Measurements from ENCODE around the gene CYB5R4.
"Not testable (repeated sequence)": the region's sequence is repeated elsewhere in the genome, so short reads cannot be mapped to it uniquely, and the experiment has no call there.

CYB5R4 gene

DNA sequence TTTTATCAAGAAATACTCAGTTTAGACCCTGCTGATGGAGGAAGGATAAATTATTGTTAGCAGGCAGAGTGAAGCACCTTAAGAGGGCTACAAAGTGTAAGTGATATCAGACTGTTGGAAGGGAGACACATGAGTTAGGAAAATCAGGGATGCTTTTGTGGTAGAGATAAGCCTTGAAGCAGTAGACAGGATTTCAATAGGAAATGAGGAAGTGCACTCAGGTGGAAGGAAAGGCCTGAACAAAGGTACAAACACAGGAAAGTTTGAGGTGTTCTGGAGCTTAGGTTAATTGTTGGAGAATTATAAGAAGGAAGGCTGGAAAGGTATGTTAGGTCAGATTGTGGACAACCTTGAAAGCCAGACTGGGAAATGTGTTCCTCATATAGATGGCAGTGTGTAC is 7.6 kb downstream of the CYB5R4 start:
- DNase-seq (ENCODE audit: low read depth): no peak

DNA sequence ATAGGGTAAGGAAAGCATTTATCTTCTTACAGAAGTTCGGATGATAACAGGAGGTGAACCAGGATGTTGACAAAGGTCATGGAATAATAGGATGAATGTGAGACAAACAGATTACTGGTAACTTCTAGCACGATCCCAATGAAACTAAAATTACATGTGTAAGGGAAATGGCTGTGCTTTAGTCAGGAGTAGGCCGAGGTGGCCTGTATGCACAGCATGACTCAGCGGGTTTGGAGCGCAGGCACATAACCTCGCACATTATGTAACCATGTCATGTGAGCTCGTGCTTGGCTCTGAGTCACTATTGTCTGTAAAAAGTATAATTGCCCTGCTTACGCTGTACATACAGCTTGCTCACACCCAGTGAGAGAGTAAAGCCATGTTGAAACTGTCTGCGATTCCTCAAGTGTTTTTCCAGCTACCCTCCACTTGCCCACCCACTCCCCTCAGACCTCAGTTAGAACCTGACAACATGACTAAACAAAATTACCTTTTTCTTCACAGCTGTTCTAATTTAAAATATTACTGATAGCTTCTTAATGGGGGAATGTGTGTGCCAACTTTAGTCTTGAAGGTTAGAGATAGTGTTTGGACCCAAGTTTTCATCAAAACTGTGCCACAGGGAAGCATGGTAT is 8.2 kb downstream of the CYB5R4 start:
- no peak for DNase-seq (ENCODE audit: low read depth)

DNA sequence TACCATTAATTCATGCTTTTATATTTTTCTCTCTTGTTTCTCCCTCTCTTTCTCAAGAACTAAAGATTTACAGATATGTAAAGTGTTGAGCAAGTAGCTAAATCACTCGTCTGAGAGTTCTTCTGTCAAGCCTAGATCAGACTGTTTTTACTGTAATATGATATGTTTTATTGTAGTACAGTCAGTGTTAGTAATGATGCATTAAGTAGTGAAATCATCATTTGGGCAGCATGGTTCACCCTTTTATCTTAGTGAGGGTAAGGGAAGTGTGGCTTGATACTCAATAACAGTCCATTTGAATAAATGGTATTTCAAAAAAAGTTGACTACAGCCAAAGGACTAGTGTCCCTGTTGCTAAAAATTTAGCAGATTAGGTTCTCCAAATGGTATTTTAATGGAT is 9.2 kb downstream of the CYB5R4 start:
- DNase-seq (ENCODE audit: low read depth): no peak

DNA sequence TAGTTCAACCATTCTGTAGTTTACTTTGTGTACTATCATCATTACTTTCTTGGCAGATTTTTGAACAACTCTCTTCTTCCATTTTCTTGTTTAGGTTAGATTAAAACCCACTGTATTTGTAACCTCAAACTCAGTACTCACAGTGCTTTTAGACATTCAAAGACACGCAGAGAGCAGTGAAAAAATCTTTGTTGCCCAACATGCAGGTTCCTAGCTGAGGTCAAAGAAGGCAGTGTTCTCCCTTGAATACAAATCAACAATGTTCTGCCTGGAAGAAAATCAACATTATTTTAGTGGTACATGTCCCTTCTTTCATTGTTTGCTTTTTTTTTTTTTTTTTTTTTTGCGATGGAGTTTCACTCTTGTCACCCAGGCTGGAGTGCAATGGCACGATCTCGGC is 11.2 kb downstream of the CYB5R4 start:
- DNase-seq (ENCODE audit: low read depth): no peak

DNA sequence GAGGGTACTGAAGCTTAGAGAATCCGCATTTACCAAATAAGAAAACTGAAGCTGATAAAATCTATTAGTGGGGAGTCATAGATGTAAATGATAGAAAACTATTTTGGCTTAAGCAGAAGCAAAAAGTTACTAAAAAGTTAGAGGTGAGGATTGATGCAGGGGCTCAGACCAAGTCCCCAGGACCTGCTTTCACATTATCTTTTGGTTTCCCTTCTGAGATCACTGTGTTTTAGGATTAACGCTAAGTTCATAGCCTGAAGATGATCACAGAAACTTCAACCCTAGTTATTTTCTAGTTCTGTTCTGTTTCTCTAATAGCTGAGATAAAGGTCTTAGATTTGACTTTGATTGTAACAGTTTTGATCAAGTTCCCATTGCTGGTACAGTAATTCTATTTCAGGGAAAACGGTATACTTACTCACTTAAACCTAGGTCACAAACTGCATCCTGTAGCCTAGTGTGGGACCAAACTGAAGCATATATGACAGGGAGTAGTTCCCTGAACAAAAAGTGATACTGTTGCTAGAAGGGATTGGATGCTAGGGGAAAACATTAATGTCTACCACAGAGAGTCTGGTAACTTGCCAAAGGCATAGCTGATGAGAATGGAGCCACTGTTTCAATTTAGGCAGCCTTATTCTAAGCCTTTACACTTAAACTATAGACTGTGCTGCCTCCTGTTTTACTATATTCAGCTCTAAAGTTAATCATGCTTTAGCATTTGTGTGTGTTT is 13.1 kb downstream of the CYB5R4 start:
- DNase-seq (ENCODE audit: low read depth): no peak

DNA sequence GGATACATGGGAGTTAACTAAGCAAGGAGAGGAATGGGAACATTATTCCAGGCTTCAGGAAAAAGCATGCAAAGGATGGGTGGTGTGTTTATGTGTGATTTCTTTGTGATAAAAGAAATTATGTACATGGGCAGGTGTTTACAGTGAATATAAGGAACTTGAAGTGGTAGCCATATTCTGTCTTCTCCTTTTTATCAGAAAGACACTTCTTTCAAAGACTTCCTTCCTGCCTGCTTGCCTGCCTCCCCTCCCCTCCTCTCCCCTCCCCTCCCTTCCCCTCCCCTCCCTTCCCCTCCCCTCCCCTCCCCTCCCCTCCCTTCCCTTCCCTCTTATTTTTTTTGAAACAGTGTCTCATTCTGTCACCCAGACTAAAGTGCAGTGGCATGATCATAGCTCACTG is 14.4 kb downstream of the CYB5R4 start:
- no peak for DNase-seq (ENCODE audit: low read depth)

DNA sequence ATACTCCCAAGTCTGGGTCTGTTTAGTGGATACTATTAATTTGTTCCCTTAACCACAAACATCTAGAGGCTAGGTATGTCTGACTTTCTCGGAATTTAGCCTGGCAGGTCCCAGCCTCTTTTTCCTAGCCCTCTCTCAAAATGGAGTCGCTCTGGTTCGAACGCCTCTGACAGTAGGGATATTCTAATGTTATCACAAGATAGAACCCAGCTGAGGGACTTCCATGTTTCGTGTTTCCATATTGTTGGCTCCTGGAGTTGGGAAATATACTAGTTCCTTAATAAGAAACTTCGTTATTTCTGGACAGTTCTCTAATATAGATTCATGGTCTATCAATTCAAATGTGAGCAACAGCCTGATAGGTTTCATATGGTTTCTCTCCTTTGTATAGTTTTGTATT is 16.4 kb downstream of the CYB5R4 start:
- DNase-seq (ENCODE audit: low read depth): no peak

DNA sequence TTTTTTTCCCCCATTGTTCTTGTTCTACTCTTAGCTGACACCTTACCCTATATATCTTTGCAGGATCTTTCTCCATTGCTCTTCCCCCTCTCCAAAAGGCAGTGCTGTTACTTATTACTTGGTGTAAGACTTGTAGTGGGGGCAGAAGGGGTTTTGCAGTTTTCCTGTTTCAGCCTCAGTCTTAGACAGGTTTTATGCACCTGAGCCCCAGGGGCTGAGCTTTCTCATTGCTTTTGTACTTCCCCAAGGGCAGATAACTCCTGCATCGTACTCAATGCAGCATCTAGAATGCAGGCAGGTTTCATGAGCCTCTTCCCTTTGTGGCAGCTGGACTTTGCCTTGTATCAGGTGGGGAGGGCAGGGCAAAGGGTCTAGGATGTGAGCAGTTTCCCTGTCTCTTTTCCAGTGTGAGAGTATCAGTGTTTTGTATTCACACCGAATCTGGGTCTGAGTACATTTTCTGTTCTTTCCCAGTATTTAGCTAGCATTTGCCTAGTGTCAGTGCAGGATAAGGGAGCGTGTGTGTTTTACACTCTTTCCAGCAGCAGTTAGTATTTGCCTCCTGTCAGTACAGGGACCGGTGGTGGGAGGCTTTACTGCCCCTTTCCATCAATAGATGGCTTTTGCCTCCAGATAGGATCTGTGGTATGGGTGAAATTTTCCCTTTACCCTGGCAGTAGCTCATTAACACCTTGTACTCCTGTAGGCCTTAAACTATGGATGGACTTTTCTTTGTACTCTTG is 19.6 kb downstream of the CYB5R4 start:
- no peak for DNase-seq (ENCODE audit: low read depth)

DNA sequence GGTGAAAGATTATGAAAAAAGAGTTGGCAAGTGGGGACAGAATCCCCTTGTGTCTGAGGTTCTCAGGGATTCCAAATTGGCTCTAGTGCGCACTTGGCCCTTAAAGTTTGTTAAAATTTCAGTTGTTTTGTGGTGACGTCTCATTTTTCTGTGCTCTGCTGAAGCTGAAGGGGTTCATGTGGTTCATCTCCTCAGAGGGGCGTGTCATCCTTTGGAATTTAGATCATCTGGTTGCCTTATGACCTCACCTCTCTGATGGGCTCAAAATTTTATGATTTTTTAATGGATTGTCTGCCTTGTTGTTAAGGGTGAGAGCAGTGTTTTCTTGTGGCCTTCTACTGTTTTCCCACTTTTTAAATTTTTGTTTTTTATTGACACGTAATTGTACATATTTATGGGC is 20.3 kb downstream of the CYB5R4 start:
- no peak for DNase-seq (ENCODE audit: low read depth)

DNA sequence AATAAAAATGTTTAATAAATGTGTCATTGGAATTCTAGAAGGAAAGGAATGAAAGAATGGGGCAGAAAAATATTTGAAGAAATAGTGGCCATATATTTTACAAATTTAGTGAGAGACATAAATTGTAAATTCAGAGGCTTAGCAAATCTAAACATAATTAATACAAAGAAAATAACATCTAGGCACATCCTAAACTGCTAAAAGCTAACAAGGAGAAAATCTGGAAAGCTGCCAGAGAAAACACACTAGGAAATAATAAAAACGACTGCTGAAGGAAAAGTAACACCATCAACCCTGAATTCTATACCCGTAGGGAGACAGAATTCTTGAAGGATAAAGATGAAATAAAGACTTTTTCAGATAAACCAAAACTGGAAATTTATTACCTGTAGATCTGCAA is 23.8 kb downstream of the CYB5R4 start:
- DNase-seq (ENCODE audit: low read depth): no peak

DNA sequence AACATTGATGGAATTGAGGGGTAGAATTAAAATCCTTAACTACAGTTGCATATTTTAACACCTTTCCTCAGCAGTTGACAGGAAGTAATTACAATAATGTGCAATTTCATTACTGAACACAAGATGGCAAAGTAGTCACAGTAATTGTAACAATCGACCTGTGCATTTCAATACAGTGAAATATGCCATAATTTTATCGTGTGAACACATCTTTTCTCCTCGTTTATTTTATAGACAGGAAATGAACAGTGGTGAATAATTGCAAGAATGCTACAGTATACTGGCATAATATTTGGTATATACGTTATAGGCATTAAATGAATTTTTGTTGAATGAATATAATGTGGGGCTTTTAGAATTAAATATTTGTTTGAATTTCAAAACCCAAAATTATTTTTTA is 25.0 kb downstream of the CYB5R4 start:
- no peak for DNase-seq (ENCODE audit: low read depth)

DNA sequence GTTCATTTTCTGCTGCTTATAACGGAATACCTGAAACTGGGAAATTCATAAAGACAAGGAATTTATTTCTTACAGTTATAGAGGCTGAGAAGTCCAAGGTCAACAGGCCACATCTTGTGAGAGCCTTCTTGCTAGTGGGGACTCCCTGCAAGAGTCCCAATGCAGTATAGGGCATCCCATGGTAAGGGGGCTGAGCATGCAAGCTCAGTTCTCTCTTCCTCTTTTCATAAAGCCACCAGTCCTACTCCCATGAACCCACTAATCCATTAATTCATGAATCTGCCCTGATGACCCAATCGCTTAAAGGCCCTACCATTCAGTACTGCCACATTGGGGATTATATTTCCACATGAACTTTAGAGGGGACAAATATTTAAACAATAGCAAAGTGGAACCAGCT is 26.5 kb downstream of the CYB5R4 start:
- DNase-seq (ENCODE audit: low read depth): no peak

DNA sequence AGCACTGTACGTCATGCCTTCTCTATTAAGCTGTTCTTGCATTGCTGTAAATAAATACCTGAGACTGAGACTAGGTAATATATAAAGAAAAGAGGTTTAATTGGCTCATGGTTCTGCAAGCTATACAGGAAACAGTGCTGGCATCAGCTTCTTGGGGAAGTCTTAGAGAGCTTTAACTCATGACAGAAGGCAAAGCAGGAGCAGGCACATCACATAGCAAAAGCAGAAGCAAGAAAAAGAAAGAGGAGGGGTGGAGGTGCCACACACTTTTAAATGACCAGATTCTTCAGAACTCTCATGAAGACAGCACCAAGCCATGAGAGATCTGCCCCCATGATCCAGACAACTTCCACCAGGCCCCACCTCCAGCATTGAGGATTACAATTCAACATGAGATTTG is 30.1 kb downstream of the CYB5R4 start:
- DNase-seq (ENCODE audit: low read depth): no peak

DNA sequence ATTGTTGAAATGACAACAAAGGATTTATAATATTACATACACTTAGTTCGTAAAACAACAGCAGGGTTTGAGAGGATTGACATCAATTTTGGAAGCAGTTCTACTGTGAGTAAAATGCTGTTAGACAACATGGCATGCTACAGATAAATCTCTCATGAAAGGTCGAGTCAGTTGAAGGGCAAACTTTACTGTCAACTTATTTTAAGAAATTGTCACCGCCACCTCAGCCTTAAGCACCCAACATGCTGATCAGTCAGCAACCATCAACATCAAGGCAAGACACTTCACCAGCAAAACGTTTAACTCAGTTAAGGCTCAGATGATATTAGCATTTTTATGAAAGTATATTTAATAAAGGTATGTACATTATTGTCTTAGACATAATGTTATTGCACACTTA is 31.0 kb downstream of the CYB5R4 start:
- no peak for DNase-seq (ENCODE audit: low read depth)

DNA sequence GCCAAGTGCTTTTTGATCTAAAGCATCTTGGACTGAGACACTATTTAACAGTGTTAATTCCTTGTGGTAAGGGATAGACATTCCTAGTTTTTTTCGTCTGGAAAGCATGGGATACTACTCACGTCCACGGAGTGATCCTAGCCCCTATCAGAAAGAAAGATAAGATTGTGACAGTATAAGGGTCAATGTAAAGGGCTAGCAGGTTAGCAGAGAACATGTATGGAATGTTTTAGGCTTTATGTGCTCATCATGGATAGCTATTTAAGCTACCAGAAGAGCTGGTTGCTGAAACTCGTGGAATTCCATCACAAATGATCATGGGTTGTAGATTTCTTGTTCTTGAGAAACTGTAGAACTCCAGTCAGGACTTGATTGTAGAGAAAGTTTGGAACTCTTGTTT is 32.1 kb downstream of the CYB5R4 start:
- no peak for DNase-seq (ENCODE audit: low read depth)

DNA sequence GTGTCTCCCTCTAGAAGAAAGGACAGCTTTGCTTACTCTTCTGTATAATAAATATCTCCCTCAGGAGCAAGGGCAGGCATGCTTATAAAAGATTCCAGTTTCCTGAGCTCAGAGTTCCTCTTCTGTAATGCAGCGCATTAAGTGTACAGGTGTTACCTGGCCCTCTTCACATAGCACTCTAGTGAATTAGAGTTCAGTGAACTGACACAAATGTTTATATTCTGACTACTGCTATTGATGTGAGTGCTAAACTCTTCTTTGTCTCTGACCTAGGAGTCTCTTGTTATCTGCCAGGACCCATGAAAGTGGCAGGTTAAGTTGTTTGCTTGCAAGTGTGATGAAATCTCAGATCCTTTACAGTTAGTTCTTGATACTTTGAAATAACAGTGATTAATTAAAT is 33.5 kb downstream of the CYB5R4 start:
- DNase-seq (ENCODE audit: low read depth): no peak

DNA sequence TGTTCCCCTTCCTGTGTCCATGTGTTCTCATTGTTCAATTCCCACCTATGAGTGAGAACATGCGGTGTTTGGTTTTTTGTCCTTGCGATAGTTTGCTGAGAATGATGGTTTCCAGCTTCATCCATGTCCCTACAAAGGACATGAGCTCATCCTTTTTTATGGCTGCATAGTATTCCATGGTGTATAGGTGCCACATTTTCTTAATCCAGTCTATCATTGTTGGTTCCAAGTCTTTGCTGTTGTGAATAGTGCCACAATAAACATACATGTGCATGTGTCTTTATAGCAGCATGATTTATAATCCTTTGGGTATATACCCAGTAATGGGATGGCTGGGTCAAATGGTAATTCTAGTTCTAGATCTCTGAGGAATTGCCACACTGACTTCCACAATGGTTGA is 37.6 kb downstream of the CYB5R4 start:
- not testable (repeated sequence) for DNase-seq (ENCODE audit: low read depth)

DNA sequence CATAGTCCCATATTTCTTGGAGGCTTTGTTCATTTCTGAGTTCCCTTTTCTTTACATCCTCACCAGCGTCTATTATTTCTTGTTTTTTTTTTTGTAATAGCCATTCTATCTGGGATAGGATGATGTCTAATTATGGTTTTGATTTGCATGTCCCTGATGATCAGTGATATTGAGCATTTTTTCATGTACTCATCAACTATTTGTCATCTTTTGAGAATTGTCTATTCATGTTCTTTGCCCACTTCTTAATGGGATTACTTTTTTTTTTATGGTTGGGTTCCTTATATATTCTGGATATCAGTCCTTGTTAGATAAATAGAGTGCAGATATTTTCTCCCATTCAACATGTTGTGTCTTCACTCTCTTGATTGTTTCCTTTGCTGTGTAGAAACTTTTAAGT is 42.1 kb downstream of the CYB5R4 start:
- no peak for DNase-seq (ENCODE audit: low read depth)

DNA sequence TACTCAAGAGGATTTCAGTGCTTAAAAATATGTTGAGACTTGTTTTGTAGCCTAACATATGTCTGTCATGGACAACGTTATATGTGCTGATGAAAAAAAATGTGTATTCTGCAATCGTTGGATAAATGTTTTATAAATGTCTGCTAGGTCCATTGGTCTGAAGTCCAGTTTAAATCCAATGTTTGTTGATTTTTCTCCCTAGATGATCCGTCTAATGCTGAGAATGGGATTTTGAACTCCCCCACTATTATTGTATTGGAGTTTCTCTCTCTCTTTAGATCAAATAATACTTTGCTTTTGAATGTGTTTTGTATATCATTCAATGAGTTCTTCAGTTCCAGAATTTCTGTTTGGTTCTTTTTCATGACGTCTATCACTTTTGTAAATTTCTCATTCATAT is 44.9 kb downstream of the CYB5R4 start:
- DNase-seq (ENCODE audit: low read depth): no peak

DNA sequence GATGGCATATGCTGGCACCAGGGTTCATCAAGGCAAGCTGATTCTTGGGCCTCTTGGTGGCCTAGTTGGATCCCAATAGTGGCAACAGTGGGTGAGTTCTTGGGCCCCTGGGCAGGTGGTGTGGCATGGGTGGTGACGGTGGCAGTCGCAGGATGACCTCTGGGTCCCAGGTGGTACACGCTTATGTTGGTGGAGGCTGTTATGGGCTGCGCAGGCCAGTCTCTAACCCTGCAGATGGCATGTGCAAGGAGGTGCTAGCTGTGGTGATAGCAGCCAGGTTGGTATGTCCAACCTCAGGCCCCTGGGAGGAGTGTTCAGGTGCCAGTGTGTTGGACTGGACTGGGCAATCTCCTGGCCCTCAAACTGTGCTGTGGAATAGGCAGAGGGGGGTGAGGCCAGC is 46.2 kb downstream of the CYB5R4 start:
- no peak for DNase-seq (ENCODE audit: low read depth)

DNA sequence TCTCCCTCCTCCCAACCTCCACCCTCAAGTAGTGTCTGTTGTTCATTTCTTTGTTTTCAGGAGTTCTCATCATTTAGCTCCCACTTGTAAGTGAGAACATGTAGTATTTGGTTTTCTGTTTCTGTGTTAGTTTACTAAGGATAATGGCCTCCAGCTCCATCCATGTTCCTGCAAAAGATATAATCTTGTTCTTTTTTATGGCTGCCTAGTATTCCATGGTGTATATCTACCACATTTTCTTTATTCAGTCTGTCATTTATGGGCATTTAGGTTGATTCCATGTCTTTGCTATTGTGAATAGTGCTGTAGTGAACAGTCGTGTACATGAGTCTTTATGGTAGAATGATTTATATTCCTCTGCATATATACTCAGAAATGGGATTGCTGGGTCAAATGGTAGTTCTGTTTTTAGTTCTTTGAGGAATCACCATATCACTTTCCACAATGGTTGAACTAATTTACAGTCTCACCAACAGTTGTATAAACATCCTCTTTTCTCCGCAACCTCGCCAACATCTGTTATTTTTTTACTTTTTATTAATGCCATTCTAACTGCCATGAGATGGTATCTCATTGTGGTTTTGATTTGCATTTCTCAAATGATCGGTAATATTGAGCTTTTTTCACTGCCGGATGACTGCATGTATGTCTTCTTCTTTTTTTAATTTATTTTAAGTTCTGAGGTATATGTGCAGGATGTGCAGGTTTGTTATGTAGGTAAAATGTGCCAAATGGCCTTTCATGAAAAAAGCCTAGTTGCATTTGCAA is 48.3 kb downstream of the CYB5R4 start:
- not testable (repeated sequence) for DNase-seq (ENCODE audit: low read depth)

DNA sequence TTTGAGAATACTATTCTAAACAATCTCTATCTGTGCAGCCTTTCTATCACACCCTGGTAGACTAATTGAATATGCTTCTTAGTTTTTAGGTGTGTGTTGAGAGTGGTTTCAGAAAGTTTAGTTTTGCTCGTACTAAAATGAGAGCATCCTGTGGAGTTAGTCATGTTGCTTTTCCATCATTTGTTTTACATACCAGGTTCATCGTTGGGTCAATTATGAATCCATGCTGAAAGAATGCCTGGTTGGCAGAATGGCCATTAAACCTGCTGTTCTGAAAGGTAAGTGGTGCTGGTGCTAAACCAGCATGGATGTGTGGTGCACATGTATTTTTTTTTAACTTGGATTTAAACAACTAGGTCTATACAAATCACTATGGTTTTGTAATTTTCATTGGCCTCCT is 49.3 kb downstream of the CYB5R4 start:
- DNase-seq (ENCODE audit: low read depth): no peak

DNA sequence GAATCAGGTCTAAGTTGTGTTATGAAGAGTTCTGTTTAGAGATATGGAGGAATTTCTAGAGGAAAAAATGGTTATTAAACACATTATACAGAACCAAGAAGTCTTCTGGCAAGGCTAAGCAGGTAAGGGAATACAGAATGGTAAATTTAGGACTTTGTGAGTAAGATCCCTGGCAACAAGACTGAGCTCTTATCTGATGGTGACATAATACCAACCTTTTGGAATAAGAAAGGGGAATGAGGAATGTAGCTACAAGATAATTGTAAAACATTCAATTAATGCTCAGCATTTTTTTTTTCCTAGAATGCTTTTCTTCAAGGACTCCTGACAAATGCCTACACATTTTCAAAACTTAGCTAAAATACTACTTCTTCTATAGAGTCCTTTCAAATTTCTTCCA is 51.8 kb downstream of the CYB5R4 start:
- no peak for DNase-seq (ENCODE audit: low read depth)
